ENCODE data around the gene PTPRT.

PTPRT gene

DNA sequence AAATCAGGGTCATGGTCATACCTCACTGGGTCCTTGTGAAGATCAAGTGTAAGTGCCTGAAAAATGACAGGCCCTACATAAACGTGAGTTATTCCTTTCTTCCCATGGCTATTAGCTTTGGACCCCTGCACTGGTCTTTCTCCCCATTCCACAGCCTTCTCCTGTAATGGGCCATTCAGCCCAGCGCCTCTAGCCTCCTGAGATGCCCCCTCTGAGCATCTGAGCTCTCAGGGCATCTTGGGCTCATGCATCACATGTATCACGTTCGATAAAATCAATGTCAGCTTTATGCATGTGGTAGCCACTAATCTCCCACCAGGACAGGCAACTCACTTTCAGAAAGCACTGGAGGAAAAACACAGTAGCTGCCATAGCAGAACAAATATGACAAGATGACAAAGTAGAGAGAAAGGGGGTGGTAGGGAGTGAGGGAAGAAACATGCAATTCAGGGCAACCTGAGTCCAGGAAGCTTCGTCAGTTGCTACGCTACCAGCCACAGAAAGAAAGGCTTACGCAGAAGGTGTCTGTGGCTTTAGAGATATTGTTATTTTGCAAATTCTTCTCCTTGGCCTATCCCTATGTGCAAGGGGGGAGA lies 498.8 kb downstream of the PTPRT start:
- Histone ChIP-seq H3K4me3 (no peak overlapping the region), H3K27ac (no peak overlapping the region)
- no peak for DNase-seq (ENCODE audit: low spot score)
- TF ChIP-seq, protein P1, sequence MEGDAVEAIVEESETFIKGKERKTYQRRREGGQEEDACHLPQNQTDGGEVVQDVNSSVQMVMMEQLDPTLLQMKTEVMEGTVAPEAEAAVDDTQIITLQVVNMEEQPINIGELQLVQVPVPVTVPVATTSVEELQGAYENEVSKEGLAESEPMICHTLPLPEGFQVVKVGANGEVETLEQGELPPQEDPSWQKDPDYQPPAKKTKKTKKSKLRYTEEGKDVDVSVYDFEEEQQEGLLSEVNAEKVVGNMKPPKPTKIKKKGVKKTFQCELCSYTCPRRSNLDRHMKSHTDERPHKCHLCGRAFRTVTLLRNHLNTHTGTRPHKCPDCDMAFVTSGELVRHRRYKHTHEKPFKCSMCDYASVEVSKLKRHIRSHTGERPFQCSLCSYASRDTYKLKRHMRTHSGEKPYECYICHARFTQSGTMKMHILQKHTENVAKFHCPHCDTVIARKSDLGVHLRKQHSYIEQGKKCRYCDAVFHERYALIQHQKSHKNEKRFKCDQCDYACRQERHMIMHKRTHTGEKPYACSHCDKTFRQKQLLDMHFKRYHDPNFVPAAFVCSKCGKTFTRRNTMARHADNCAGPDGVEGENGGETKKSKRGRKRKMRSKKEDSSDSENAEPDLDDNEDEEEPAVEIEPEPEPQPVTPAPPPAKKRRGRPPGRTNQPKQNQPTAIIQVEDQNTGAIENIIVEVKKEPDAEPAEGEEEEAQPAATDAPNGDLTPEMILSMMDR (IDR thresholded peaks at IDR 0.05), result no peak

DNA sequence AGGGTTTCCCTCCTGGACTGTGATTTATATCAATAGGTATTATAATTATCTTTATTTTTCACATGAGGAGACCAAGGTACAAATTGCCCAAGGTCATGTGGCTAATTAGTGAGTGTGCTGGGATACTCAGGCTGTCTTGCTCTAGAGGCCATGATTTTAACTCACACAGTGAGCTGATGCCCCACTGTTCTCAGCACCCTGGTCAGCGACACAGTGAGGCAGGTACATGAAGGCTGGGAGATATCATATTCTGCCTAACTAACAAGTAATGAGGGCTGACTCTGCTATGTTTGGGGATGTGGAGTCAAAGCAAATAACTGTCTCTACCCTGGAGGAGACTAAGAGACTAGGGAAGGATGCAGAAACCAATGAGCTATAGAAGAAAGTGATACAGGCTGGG lies 501.1 kb downstream of the PTPRT start:
- Histone ChIP-seq H3K27ac (no peak overlapping the region), H3K4me3 (no peak overlapping the region)
- TF ChIP-seq, protein P1 (IDR thresholded peaks at IDR 0.05), result no peak
- no peak for DNase-seq (ENCODE audit: low spot score)

DNA sequence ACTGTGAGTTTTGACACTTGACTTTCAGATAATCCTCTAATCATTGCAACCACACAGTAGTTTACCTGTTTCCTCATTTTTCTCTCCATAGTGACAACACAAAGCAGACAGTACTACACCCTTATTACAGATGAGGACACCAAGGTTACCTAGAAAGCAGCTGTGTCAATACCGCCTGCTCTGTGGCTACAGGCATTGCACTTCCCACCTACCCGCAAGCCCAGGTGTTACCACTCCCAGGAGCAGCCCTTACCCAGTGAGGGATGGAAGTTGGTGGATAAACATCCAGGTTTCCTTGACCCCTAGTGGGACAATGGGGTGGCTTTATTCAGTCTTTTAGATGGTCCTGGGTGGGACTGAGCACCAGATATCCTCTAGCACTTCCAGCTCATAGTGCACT lies 503.6 kb downstream of the PTPRT start:
- DNase-seq (ENCODE audit: low spot score), result no peak
- TF ChIP-seq, protein P1 (IDR thresholded peaks at IDR 0.05), result no peak
- H3K4me3 ChIP-seq, result no peak overlapping the region
- no peak overlapping the region for H3K27ac ChIP-seq

- Histone ChIP-seq H3K27ac (no peak overlapping the region), H3K4me3 (no peak overlapping the region)
- TF ChIP-seq, protein P1 (IDR thresholded peaks at IDR 0.05), result no peak
- no peak for DNase-seq (ENCODE audit: low spot score)
Measured at GRCh38 chr20:42678895-42679294, 510.8 kb downstream of the PTPRT start.

GRCh38 chr20:42656130-42656529 lies 533.6 kb downstream of the PTPRT start:
- Histone ChIP-seq H3K27ac (no peak overlapping the region), H3K4me3 (no peak overlapping the region)
- TF ChIP-seq, protein P1 (IDR thresholded peaks at IDR 0.05), result no peak
- no peak for DNase-seq (ENCODE audit: low spot score)

- H3K4me3 ChIP-seq, result no peak overlapping the region
- TF ChIP-seq, protein P1 (IDR thresholded peaks at IDR 0.05), result no peak
- no peak for DNase-seq (ENCODE audit: low spot score)
- H3K27ac ChIP-seq, result no peak overlapping the region
Measured at GRCh38 chr20:42652266-42652665, 537.4 kb downstream of the PTPRT start.

DNA sequence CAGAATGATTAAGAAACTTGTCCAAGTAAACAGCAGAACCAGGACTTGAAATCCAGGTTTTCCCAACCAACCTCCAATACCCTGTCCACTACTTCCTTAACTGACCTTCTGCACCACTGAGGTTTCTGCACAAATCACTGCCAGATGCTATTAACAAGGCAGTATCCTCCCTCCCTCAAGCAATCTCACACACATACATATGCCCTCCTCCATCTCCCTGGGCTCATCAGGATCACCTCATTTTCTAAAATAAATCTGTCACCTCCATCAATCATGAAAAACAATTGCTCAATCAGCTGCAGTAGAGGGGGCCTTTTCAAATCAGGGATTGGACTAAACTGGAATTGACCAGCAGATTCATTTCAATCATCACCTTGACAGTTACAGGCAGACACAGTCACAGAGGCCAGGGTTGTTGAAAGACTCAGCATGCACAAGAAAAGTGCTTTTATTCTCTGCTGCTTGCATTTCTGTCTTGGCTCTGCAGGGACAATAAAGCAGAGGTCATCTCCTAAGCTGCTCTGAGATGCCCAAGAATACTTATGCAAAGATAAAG lies 539.4 kb downstream of the PTPRT start:
- DNase-seq (ENCODE audit: low spot score), result no peak
- no peak overlapping the region for H3K4me3 ChIP-seq
- TF ChIP-seq, protein P1 (IDR thresholded peaks at IDR 0.05), result no peak

More for the DNA sequence above, 539.4 kb downstream of the PTPRT start:
- H3K27ac ChIP-seq, result no peak overlapping the region
